HFF-Myc (cell line): ENCODE data around the gene MAP3K9.

ENCODE experiments used
- DNase-seq: peaks from one replicate; pipeline ENCODE4 v3.0.0-alpha.2; 2011; ENCODE audit warnings: low read depth; ENCODE audit errors: extremely low read depth
- H3K4me3 ChIP-seq: replicated peaks from 2 replicates; pipeline ENCODE4 v1.5.1; 2011; ENCODE audit warnings: low read depth, mild to moderate bottlenecking, control low read depth, low read length
- TF ChIP-seq, protein P1 (sequence below): IDR thresholded peaks from 2 replicates; pipeline ENCODE4 v1.5.1; 2012; ENCODE audit warnings: mild to moderate bottlenecking, low read depth, low read length, control low read depth; ENCODE audit errors: missing control alignments

The MAP3K9 gene

DNA sequence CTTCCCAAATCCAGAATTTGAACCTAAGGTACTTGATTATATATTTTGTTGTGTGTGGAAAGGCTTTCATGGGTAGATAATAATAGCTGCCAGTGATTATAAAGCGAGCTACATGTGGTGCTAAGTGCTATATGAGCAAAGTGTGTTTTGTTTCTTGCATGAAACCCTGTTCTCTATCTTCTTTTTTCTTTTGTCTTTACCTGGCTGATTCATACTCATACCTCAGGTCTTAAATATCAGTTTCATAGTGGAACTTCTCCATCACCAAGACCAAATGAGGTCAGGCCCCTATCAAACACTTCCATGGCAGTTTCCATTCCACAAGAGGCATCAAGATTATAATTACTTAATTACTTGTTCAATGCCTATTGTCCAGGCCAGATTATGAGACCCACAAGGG, 6.9 kb downstream of the MAP3K9 start:
- H3K4me3 ChIP-seq, result no peak overlapping the region
- DNase-seq, result no peak
- TF ChIP-seq, protein P1, sequence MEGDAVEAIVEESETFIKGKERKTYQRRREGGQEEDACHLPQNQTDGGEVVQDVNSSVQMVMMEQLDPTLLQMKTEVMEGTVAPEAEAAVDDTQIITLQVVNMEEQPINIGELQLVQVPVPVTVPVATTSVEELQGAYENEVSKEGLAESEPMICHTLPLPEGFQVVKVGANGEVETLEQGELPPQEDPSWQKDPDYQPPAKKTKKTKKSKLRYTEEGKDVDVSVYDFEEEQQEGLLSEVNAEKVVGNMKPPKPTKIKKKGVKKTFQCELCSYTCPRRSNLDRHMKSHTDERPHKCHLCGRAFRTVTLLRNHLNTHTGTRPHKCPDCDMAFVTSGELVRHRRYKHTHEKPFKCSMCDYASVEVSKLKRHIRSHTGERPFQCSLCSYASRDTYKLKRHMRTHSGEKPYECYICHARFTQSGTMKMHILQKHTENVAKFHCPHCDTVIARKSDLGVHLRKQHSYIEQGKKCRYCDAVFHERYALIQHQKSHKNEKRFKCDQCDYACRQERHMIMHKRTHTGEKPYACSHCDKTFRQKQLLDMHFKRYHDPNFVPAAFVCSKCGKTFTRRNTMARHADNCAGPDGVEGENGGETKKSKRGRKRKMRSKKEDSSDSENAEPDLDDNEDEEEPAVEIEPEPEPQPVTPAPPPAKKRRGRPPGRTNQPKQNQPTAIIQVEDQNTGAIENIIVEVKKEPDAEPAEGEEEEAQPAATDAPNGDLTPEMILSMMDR, result no peak

DNA sequence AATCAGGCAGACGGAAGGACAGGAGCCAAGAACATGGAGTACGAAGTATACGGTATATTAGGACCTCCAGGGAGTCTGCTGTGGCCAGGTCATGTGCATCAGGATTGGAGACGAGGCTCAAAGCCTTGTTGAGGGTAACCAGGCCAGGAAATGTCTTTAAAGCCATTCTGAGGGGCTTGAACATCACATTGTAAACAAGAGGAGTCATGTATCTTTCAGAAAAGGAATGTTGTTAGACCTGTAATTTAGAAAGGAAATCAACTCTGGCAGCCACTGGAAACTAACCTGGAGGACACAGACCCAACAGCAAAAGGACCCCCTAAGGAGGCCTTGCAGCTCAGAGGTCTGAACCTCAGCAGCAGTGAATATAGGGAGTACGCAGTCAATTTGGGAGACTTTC, 7.5 kb downstream of the MAP3K9 start:
- H3K4me3 ChIP-seq, result no peak overlapping the region
- no peak for DNase-seq
- TF ChIP-seq, protein P1, result no peak

DNA sequence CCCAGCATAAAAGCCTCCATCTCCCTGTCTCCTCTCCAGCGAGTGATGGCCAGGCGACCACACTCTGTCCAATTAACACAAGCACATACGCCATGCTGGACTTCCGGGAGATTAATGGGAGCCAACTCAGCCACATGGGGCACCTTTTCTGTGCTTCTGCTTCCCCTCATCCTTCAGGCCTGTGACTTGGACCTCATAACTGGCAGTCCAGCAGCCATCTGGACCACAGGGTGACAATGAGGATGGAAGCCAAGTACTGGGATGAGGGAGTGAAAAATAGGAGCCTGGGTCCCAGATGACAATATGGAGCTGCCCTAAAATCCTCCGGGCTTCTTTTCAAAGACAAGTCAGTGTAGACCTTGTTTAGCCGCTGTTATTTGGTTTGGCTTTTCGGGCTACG, 12.8 kb downstream of the MAP3K9 start:
- no peak overlapping the region for H3K4me3 ChIP-seq
- TF ChIP-seq, protein P1, result no peak
- no peak for DNase-seq

DNA sequence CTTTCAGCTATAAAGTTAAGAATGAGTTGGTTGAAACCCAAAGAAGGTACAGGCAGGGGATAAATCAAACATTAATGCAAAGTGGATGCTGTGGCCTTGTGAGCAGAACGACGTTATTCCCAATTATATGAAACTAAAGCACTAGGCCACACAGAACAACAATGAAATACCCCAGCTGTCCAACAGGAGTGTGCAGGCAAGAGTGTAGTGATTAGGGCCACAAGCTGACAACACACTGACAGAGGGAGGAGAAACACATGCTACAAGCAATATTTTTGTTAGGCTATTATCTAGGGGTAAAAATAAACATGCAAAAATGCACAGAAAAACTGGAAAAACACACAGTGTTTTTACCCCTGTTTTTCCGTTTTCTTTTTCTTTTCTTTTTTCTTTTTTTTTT, 15.0 kb downstream of the MAP3K9 start:
- H3K4me3 ChIP-seq, result no peak overlapping the region
- TF ChIP-seq, protein P1, result no peak
- DNase-seq, result no peak

DNA sequence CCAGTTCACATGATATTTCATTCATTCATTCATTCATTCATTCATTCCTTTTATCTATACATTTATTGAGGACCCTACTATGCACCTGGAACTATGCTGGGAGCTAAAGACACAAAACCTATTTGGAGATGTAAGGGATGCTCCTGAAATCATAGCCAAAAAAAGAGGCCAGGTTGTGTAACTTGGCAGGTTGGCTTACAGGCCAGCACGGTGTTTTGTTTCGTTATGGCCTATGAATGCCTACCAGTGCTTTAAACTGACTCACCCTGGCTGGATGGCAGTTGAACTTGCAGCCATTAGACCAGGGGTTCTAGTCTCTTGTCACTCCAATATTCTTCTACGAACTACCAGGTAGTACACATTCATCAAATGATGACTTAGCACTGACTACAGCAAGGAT, 15.7 kb downstream of the MAP3K9 start:
- no peak for DNase-seq
- no peak overlapping the region for H3K4me3 ChIP-seq
- TF ChIP-seq, protein P1, result no peak

DNA sequence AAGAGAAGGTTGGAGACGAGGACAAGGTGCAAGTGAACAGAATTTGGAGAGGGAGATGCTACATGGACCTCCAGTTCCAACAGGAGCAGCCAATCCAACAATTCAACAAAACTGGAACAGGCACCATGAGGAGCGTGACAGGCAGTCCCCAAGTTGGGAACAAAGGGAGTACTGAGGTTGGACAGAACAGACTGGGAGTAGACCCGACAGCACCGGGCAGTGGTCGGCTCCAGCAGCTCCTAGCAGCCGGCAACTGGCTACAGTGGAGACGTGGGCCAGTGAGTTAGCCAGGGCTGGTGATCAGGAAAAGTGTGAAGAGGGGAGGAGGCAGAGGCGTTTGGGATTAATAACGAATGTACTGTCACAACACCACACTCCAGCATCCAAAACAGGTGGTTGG, 16.4 kb downstream of the MAP3K9 start:
- no peak overlapping the region for H3K4me3 ChIP-seq
- no peak for DNase-seq
- TF ChIP-seq, protein P1, result no peak

DNA sequence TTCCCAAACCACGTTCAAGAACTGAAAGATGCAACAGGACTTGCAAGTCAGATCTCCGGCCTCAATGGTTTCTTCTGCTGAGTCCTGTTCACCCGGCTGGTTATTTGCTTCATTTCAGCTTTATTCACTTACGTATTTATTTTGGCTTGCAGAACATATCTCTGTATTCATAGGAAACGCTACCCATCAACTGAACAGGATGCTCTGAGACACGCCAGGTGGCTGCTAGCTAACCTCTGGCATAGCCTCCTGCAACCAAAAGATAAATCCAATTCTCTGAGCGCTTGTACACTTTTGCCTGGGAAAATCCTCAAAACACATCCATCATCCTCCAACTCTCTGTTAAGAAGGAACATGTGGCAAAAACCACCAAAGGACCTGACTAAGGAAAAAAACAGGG, 17.3 kb downstream of the MAP3K9 start:
- DNase-seq, result no peak
- TF ChIP-seq, protein P1, result no peak
- H3K4me3 ChIP-seq, result no peak overlapping the region
